Nephron (organoid): ENCODE data around the gene IQCE.

Source experiments
- H3K27ac Mint-ChIP-seq, 3 experiments: 2 replicates each; pipeline ENCODE4 v1.8.0; 2020; ENCODE audit warnings: mixed read lengths in 3 of 3, mild to moderate bottlenecking in 2 of 3, moderate library complexity in 1 of 3
- H3K27me3 Mint-ChIP-seq: 2 replicates; pipeline ENCODE4 v1.8.0; 2021; ENCODE audit warnings: low read depth, mild to moderate bottlenecking, moderate library complexity, mixed read lengths
- H3K36me3 Mint-ChIP-seq: 2 replicates; pipeline ENCODE4 v1.8.0; 2020; ENCODE audit warnings: low read depth, mixed read lengths
- H3K4me1 Mint-ChIP-seq: 2 replicates; pipeline ENCODE4 v1.8.0; 2020; ENCODE audit warnings: mixed read lengths
- H3K4me3 Mint-ChIP-seq, 3 experiments: 2 replicates each; pipeline ENCODE4 v1.8.0; 2020; ENCODE audit warnings: mild to moderate bottlenecking in 3 of 3, mixed read lengths in 3 of 3, moderate library complexity in 2 of 3
- H3K9me3 Mint-ChIP-seq: 2 replicates; pipeline ENCODE4 v1.8.0; 2020; ENCODE audit warnings: mixed read lengths
- CTCF ChIP-seq, 3 experiments: fragments of 200-600 bp; sonication (generic); IDR thresholded peaks; one replicate each; pipeline ENCODE4 v1.5.0; 2021; ENCODE audit warnings: antibody characterized with exemption in 3 of 3; ENCODE audit not compliant: unreplicated experiment in 3 of 3

IQCE gene

GRCh38 chr7:2651847-2652735 is 93.3 kb downstream of the IQCE start:
- no peaks in the 10 kb centered on the region for H3K27me3 Mint-ChIP-seq
- TF ChIP-seq CTCF (IDR thresholded peaks at IDR 0.05; ENCODE audit: unreplicated experiment in 3 of 3): no peak
- no peaks in the 10 kb centered on the region for H3K4me1 Mint-ChIP-seq
- H3K36me3 Mint-ChIP-seq: peaks cover 15% of the 10 kb centered on the region
- no peaks in the 10 kb centered on the region for H3K9me3 Mint-ChIP-seq
- no peak overlapping the region for H3K27ac Mint-ChIP-seq
- H3K4me3 Mint-ChIP-seq: no peak overlapping the region

- Mint-ChIP-seq H3K27me3 (no peaks in the 10 kb centered on the region), H3K27ac (no peak overlapping the region), H3K9me3 (no peaks in the 10 kb centered on the region), H3K4me1 (no peaks in the 10 kb centered on the region), H3K4me3 (no peak overlapping the region), H3K36me3 (peaks cover 19% of the 10 kb centered on the region)
- no peak for TF ChIP-seq CTCF (IDR thresholded peaks at IDR 0.05; ENCODE audit: unreplicated experiment in 3 of 3)
These were observed 93.9 kb downstream of the IQCE start for GRCh38 chr7:2652736-2653060.

GRCh38 chr7:2654059-2654458 is 95.3 kb downstream of the IQCE start:
- H3K4me1 Mint-ChIP-seq: no peaks in the 10 kb centered on the region
- no peak overlapping the region for H3K27ac Mint-ChIP-seq
- TF ChIP-seq CTCF (IDR thresholded peaks at IDR 0.05; ENCODE audit: unreplicated experiment in 3 of 3): no peak
- H3K4me3 Mint-ChIP-seq: no peak overlapping the region
- no peaks in the 10 kb centered on the region for H3K9me3 Mint-ChIP-seq
- H3K36me3 Mint-ChIP-seq: peaks cover 19% of the 10 kb centered on the region
- H3K27me3 Mint-ChIP-seq: no peaks in the 10 kb centered on the region

GRCh38 chr7:2655870-2656614 is 97.3 kb downstream of the IQCE start:
- Mint-ChIP-seq H3K36me3 (peaks cover 12% of the 10 kb centered on the region), H3K27ac (no peak overlapping the region), H3K9me3 (no peaks in the 10 kb centered on the region), H3K27me3 (no peaks in the 10 kb centered on the region), H3K4me1 (no peaks in the 10 kb centered on the region), H3K4me3 (no peak overlapping the region)
- TF ChIP-seq CTCF (IDR thresholded peaks at IDR 0.05; ENCODE audit: unreplicated experiment in 3 of 3): no peak

GRCh38 chr7:2657208-2657607 is 98.4 kb downstream of the IQCE start:
- Mint-ChIP-seq H3K4me1 (no peaks in the 10 kb centered on the region), H3K36me3 (peaks cover 11% of the 10 kb centered on the region), H3K9me3 (no peaks in the 10 kb centered on the region), H3K27me3 (no peaks in the 10 kb centered on the region), H3K4me3 (no peak overlapping the region), H3K27ac (no peak overlapping the region)
- TF ChIP-seq CTCF (IDR thresholded peaks at IDR 0.05; ENCODE audit: unreplicated experiment in 3 of 3): no peak
